NCI-H446 (cell line): ENCODE results near the gene EYS.

Experiments
- DNase-seq, 2 experiments: peaks; one replicate each; lab custom pipeline; 2025; lab: John Stamatoyannopoulos, UW

EYS gene

DNA sequence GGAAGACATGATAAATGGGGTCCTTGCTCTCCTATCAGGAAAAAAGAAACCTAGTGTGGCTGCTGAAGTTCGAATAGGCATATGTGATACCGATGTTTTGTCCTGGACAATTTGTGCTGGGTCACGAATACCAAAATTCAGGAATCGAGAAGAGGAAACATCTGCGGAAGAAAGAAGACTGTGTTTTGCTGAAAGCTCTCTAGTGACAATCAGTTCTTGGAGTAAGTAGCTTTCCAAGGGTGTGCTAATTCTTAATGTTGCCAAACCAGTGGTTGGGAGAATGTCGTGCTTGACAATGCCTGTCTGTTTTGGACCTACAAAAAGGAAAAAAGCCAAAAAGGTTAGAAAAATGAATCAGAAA is 1115.4 kb downstream of the EYS start:
- DNase-seq = no peak

- no peak for DNase-seq
Measured at GRCh38 chr6:64590965-64591675, 1115.9 kb downstream of the EYS start.

- no peak for DNase-seq
Measured at GRCh38 chr6:64589961-64590360, 1117.1 kb downstream of the EYS start.

DNA sequence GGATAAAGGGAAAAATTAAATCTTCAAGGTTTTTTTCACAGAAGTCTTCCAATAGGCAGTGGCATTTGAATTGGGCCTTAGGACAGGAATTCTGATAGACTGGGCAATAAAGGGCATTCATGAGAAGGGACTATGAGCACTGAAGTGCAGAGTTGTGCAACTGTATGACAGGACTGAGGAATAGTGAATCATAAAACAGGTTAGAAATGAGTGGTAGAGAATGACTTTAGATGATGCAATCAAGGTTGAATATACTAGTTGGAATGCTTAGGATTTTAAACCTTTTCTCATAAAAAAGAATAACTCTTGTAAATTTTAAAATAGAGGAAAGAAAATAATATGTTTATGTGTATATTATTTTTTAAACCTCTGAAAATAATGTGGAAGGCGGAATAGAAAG is 1126.7 kb downstream of the EYS start:
- no peak for DNase-seq

GRCh38 chr6:64553249-64553786 is 1153.7 kb downstream of the EYS start:
- peak in 1 of 2 experiments; percentile 4 for DNase-seq

GRCh38 chr6:64547594-64548268 is 1159.3 kb downstream of the EYS start:
- DNase-seq = no peak

- DNase-seq = no peak
Measured at GRCh38 chr6:64539917-64540316, 1167.1 kb downstream of the EYS start.

DNA sequence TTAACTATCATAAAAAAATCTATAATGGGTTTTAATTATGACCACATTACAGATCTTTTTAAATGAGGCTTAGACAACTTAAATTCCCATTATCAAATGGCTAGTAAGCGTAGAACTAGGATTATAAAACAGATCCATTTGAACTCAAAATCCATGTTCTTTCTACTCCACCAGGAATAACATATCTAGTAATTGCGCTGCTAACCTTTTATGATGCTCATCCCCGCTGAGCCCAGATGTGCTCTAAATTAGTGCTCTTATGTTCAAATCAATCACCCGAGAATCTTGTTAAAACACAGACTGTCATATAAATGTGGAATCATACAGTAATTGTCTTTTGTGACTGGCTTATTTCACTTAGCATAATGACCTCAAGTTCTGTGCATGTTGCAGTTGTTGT is 1168.3 kb downstream of the EYS start:
- no peak for DNase-seq

DNA sequence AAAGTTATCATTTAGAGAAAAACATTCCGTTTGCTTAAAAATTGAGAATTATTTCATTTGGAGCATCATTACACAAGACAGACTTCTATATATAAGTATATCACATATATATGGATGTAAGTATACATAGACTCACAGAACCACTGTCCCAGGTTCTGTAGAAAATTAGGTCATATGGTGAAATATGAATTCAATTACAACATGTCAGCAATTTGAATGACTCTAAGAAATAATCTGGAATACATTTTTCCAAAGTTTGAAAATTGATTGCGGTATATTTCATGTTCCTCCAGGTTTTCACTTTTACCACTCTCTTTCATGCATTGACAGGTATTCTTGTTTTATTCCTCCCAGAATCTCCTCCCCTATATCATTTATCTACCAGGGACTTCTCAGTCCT is 1179.1 kb downstream of the EYS start:
- DNase-seq = no peak

DNA sequence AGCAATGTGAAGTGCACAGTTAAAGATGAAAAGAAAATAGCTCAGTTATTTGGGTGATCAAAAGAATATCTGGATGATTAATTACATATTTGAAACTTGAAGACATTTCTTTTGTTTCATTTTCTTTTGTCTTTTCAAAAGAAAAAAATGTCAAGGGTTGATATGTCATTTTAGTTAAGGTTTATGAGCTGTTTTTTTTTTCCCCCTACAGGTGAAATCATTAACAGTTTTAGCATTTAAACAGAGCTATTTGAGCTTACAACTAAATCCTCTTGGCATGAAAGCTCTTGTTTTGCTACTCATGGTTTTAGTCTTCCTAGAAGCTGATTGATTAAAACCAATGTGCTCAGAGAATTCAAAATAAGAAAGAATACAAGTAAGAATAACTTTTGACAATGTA is 1184.2 kb downstream of the EYS start:
- DNase-seq = no peak

DNA sequence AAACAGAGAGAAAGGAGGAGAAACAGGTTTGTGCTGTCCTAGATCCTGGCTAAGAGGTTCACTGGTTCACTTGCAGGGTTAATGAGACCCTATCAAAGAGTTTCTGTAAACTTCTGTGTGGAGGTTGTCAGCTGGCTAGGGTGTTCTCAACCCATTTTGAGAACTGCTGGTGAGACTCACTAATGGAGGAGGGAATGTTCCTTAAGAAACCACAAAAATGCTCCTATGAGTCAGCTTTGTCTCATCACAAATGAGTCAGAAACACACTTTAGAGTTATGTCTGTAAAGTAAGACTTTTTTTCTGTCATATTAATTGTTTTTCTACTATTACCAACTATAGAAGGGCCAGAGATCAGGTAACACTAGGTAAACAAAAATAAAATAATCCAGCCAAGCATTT is 1187.0 kb downstream of the EYS start:
- DNase-seq = no peak

DNA sequence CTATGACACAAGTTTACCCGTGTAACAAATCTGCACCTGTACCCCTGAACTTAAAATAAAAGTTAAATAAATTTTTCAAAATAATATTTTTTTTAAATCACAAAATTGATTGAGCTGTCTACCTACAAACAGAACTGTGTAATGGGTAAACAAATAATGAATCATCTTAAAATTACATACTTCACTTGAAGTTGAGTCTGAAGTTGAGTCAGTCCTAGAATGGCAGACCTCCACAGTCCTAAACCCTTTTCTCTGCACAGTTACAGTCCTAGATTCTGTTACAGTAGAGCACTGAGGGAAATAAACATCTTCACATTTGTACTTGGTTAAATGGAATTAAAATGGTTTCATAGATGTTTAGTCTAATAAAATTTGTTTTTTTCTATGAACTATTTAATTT is 1190.6 kb downstream of the EYS start:
- DNase-seq = no peak

- no peak for DNase-seq
Measured at GRCh38 chr6:64507661-64508060, 1199.4 kb downstream of the EYS start.

- no peak for DNase-seq
Measured at GRCh38 chr6:64505312-64505711, 1201.7 kb downstream of the EYS start.

GRCh38 chr6:64504503-64504902 is 1202.5 kb downstream of the EYS start:
- DNase-seq = no peak

GRCh38 chr6:64502801-64503200 is 1204.2 kb downstream of the EYS start:
- no peak for DNase-seq

DNA sequence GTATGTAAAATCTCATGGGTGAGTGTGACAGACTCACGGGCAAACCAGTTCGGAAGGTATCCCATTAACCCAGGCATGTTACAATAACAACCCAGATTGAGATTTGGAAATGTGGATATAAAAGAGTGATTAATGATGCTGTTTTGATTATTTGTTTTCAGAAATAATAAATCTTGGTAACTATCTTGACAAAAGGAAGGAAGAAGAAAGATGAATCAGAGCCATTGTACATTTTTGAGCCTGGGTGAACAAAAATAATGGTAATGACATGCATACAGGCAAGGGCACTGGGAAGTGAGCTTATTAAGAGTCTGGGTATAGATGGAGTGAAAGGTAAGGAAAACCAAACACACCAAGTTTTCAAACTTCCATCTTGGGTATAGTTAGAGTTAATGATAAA is 1209.4 kb downstream of the EYS start:
- no peak for DNase-seq

DNA sequence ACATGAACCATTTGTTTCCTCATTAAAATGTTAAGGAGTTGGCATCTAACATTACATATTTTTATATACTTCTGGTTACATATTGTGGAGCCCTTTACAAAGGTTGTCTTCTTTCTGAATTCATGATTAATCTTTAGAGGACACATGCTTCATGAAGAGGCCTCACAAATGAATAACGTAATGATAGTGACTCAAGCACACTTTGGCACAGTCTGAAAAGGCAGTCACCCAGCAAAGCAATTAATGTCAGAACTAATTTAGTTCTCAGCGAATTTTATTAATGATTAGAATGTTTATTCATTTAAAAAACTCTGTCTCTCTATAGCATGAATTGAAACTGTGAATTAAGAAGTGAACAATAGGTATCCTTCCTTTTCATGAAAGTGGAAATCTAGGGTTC is 1217.3 kb downstream of the EYS start:
- peak; percentile 32 to 43 for DNase-seq

DNA sequence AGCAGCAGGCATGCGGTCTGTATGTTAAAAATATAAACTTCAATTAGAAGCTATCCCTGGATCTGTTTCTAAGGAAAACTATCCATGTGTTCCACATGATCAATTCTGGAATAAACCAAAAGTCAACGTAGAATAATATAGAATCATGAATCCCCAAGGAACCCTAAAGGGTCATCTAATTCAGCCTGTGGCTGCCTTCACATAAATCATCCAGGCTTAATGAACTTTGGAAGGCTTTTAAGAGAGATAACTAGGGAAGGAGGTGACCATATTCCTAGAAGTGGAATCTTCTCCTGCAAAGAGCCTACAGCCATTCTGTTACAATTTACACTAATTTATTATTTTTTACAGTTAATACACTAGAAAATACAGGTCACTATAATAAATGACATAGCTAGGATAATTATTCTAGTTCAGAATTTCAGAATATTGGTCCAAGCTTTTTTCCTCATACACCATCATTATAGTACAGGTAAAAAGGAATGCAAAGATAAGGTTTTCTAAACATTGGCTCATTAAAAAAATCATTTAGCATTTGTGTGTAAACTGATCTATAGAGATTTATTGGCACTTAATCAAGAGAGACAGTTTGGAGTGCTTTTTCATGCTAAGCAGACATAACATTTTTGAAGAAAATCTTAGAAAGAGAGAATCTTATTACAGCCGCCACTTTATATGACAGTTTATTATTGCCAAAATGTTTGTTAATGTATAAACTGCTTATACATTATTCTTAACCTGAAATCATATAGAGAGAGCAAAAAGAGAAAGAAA is 1220.3 kb downstream of the EYS start:
- peak in 1 of 2 experiments; percentile 16 for DNase-seq

GRCh38 chr6:64483956-64484499 is 1223.0 kb downstream of the EYS start:
- DNase-seq = no peak

DNA sequence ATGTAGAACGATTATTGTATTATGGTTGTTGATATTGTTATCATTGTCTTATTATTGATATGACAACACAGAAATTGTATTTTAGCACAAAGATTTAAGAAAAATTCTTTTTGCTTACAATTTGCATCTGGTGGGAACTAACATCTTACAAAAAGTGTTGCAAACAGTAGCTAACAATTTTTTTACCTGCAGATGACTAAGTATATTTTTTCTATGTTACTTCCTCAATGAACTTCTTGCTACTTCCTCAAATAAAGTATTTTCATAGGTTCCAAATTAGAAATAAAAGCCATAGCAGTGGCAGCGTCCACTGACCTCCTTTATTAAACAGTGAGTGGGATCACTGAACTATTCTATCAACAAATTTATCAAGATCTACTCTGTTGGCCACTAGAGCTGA is 1224.4 kb downstream of the EYS start:
- no peak for DNase-seq

DNA sequence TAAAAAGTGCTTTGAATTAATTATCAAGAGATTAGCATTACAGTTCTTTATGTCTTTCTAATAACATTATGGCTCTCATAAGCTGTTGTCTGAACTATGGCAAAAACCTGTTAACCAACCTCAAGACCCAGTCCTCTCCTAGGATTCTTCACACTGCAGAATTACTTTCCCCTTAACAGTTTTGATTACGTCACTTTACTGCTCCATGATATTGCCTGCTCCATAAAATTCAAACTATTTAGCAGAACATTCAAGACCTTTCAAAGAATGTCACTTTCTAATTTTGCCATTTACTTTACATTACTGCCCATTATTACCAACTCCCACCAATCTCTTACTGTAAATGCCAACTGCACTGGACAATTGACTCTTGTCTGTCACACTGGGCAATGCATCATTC is 1227.9 kb downstream of the EYS start:
- no peak for DNase-seq

- no peak for DNase-seq
Measured at GRCh38 chr6:64477391-64477790, 1229.6 kb downstream of the EYS start.
